OCI-LY1 (cell line): ENCODE results near the gene RASA3.

Experiments used
- H2AFZ ChIP-seq: fragments of 200-600 bp; sonication (generic), shearing (Covaris generic); 2 replicates; pipeline ENCODE4 v1.6.0; 2014; ENCODE audit warnings: antibody characterized with exemption, mild to moderate bottlenecking, low read length
- H3F3A ChIP-seq: fragments of 200-600 bp; sonication (generic), shearing (Covaris generic); 2 replicates; pipeline ENCODE4 v1.6.0; 2014; ENCODE audit warnings: mild to moderate bottlenecking, antibody characterized with exemption, low read length, moderate library complexity; ENCODE audit not compliant: insufficient read depth
- H3K27ac ChIP-seq: fragments of 200-600 bp; sonication (generic); 2 replicates; pipeline ENCODE4 v1.5.1; 2014; ENCODE audit warnings: low read length, mixed run types, mild to moderate bottlenecking, low read depth; ENCODE audit not compliant: poor library complexity, severe bottlenecking
- H3K27me3 ChIP-seq: fragments of 200-600 bp; sonication (generic); 2 replicates; pipeline ENCODE4 v1.6.0; 2014; ENCODE audit warnings: antibody characterized with exemption, mild to moderate bottlenecking, low read length, moderate library complexity; ENCODE audit not compliant: insufficient read depth
- H3K36me3 ChIP-seq: fragments of 200-600 bp; sonication (generic); 2 replicates; pipeline ENCODE4 v1.6.1; 2014; ENCODE audit warnings: mild to moderate bottlenecking, antibody characterized with exemption, low read length, moderate library complexity, mixed read lengths; ENCODE audit not compliant: insufficient read depth
- H3K4me1 ChIP-seq: fragments of 200-600 bp; sonication (generic); 2 replicates; pipeline ENCODE4 v1.5.1; 2014; ENCODE audit warnings: mild to moderate bottlenecking, low read length, moderate library complexity; ENCODE audit not compliant: insufficient read depth, severe bottlenecking
- H3K4me2 ChIP-seq: fragments of 200-600 bp; sonication (generic), shearing (Covaris generic); 2 replicates; pipeline ENCODE4 v1.6.1; 2014; ENCODE audit warnings: low read length
- H3K4me3 ChIP-seq: fragments of 200-600 bp; sonication (generic); 2 replicates; pipeline ENCODE4 v1.5.1; 2014; ENCODE audit warnings: low read length, low read depth, mild to moderate bottlenecking, mixed read lengths; ENCODE audit not compliant: poor library complexity, severe bottlenecking
- H3K79me2 ChIP-seq: fragments of 200-600 bp; shearing (Covaris generic); 2 replicates; pipeline ENCODE4 v1.6.1; 2016; ENCODE audit warnings: mixed run types, low read length, mixed read lengths; ENCODE audit not compliant: insufficient read depth
- H3K9ac ChIP-seq: fragments of 200-600 bp; sonication (generic), shearing (Covaris generic); 2 replicates; pipeline ENCODE4 v1.6.1; 2014; ENCODE audit warnings: mild to moderate bottlenecking, low read length, mixed read lengths
- H3K9me2 ChIP-seq: fragments of 200-600 bp; sonication (generic), shearing (Covaris generic); 2 replicates; pipeline ENCODE4 v1.6.1; 2014; ENCODE audit warnings: low read depth, mild to moderate bottlenecking, low read length, mixed read lengths
- H3K9me3 ChIP-seq: fragments of 200-600 bp; shearing (Covaris generic); 2 replicates; pipeline ENCODE4 v1.6.1; 2014; ENCODE audit warnings: low read length, mixed read lengths
- H4K20me1 ChIP-seq: fragments of 200-600 bp; sonication (generic), shearing (Covaris generic); 2 replicates; pipeline ENCODE4 v1.6.0; 2016; ENCODE audit warnings: mild to moderate bottlenecking, low read length; ENCODE audit not compliant: insufficient read depth
- CTCF ChIP-seq: fragments of 200-600 bp; sonication (generic), shearing (Covaris generic); IDR thresholded peaks from 2 replicates; pipeline ENCODE4 v1.5.1; 2017; ENCODE audit warnings: mild to moderate bottlenecking, antibody characterized with exemption, low read length, moderate library complexity, mixed read lengths
- EZH2 ChIP-seq: fragments of 200-600 bp; sonication (generic), shearing (Covaris generic); IDR thresholded peaks from 2 replicates; pipeline ENCODE4 v1.8.0; 2017; ENCODE audit warnings: borderline replicate concordance, mixed run types, mild to moderate bottlenecking, antibody characterized with exemption, low read length, moderate library complexity, mixed read lengths

The RASA3 gene

GRCh38 chr13:114110091-114110829 lies 22.2 kb downstream of the RASA3 start:
- Histone ChIP-seq H3K9me3 (no peaks in the 10 kb centered on the region), H3K27me3 (no peaks in the 10 kb centered on the region), H3K79me2 (no peaks in the 10 kb centered on the region), H2AFZ (no peak overlapping the region), H3K4me1 (peaks cover 37% of the 10 kb centered on the region), H3K4me3 (peak overlapping the region; percentile 29), H3K4me2 (peak overlapping the region; percentile 58), H4K20me1 (no peaks in the 10 kb centered on the region), H3K36me3 (no peaks in the 10 kb centered on the region), H3F3A (no peaks in the 10 kb centered on the region; the same call in 1 of the 2 replicates), H3K9me2 (no peaks in the 10 kb centered on the region), H3K9ac (peak overlapping the region; percentile 35; the same call in 1 of the 2 replicates), H3K27ac (peak overlapping the region; percentile 93)
- TF ChIP-seq EZH2 (no peak), CTCF (peak; percentile 78)

GRCh38 chr13:114109641-114110041 lies 22.8 kb downstream of the RASA3 start:
- TF ChIP-seq CTCF, result no peak
- TF ChIP-seq EZH2, result no peak
- Histone ChIP-seq H3K27ac (peak overlapping the region; percentile 93), H3K27me3 (no peaks in the 10 kb centered on the region), H3K79me2 (no peaks in the 10 kb centered on the region), H3K36me3 (no peaks in the 10 kb centered on the region), H3F3A (no peaks in the 10 kb centered on the region; the same call in 1 of the 2 replicates), H3K4me2 (peak overlapping the region; percentile 58), H3K9me3 (no peaks in the 10 kb centered on the region), H3K4me3 (peak overlapping the region; percentile 29), H4K20me1 (no peaks in the 10 kb centered on the region), H3K4me1 (peaks cover 37% of the 10 kb centered on the region), H2AFZ (no peak overlapping the region), H3K9me2 (no peaks in the 10 kb centered on the region), H3K9ac (peak overlapping the region; percentile 35; the same call in 1 of the 2 replicates)

GRCh38 chr13:114108894-114109293 lies 23.5 kb downstream of the RASA3 start:
- Histone ChIP-seq H3K4me1 (peaks cover 37% of the 10 kb centered on the region), H3K27ac (no peak overlapping the region), H3F3A (no peaks in the 10 kb centered on the region; the same call in 1 of the 2 replicates), H3K4me3 (no peak overlapping the region), H3K9ac (no peak overlapping the region), H3K36me3 (no peaks in the 10 kb centered on the region), H3K9me3 (no peaks in the 10 kb centered on the region), H3K9me2 (no peaks in the 10 kb centered on the region), H3K4me2 (peak overlapping the region; percentile 58; the same call in 1 of the 2 replicates), H4K20me1 (no peaks in the 10 kb centered on the region), H2AFZ (no peak overlapping the region), H3K27me3 (no peaks in the 10 kb centered on the region), H3K79me2 (no peaks in the 10 kb centered on the region)
- TF ChIP-seq EZH2 (no peak), CTCF (no peak)
